DMS79 treated with DMSO at 0.1 percent for 48 hours (cell line): Measurements from ENCODE around the gene RNU2-63P.
"Not testable (repeated sequence)": the region's sequence is repeated elsewhere in the genome, so short reads cannot be mapped to it uniquely, and the experiment has no call there.

ENCODE experiments used
- DNase-seq: peaks from one replicate; lab custom pipeline; 2025; lab: John Stamatoyannopoulos, UW

The RNU2-63P gene

DNA sequence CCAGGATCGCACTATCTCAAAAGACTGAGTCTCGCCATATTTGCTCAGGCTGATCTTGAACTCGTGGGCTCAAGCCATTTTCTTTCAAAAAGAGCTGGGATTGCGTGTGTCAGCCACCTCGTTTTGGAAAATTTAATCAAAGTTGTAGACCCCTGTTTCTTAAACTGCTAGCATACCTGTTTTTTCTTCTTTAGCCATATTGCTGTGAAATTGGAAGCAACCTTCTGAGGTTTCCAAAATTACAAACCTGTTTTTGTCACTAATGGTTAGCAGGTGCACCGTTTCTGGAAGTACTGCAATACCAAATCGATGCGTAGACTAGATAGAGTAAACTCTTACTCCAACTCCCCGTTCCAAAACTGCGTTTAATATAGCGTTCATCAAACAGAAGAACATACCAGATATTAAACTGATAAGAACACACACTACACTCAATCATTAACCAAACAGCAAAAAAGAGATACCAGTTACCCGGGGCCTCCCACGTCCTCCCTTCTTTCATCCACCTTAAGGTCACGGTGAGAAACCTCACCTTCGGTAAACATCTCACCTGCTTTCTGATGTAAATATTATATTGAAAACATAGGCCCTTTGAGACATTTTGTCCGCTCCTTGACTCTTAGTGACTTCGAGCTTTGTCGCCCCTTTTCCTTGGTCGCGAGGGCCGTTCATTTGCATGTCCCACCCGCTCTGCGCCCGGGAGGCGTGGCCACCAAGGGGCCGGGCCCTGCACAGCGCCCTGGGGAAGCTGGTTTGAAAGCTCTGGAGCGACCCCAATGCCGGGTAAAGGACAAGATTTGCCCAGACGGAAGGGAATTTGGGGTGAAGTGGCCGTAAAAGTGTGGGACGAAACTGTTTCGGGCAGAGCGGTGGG lies at the start of gene RNU2-63P:
RNU2-63P (minus strand) TSS at position 462 of the 874 bp plus-strand sequence.
- peak; percentile 87 for DNase-seq

DNA sequence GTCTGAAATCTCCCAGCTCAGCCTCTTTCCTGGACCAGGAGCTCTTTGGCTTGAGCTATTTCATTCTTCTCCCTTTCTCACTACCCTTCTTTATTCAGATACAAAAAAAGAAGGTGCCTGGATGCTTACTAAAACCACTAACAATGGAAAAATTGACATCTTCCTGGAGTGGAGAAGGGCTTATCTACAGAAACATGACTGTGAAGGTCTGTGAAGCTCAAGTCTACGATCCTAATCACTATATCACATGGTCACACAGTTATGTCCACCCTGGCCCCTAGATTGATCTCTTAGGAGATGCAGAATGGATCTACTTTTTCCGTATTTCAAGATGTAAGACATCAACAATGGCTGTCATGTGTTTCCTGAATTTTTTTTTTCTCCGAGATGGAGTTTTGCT lies 44.9 kb upstream of the RNU2-63P start:
- no peak for DNase-seq

DNA sequence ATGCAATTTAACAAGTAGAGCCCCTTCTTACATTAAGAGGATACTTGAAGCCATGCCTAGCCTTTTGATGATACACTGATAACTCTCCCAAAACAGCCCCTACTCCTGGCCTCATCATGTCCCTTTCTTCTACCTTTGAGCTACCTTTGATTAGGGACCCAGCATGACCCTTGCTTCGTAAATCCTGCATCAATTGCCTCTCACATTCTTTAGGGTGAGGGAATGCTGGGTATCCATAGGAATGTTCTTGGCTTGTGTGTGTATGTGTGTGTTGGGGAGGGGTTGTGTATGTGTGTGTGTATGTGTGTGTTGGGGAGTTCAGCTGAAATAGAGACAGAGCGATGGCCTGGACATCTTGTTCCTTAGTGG lies 44.5 kb upstream of the RNU2-63P start:
- no peak for DNase-seq

DNA sequence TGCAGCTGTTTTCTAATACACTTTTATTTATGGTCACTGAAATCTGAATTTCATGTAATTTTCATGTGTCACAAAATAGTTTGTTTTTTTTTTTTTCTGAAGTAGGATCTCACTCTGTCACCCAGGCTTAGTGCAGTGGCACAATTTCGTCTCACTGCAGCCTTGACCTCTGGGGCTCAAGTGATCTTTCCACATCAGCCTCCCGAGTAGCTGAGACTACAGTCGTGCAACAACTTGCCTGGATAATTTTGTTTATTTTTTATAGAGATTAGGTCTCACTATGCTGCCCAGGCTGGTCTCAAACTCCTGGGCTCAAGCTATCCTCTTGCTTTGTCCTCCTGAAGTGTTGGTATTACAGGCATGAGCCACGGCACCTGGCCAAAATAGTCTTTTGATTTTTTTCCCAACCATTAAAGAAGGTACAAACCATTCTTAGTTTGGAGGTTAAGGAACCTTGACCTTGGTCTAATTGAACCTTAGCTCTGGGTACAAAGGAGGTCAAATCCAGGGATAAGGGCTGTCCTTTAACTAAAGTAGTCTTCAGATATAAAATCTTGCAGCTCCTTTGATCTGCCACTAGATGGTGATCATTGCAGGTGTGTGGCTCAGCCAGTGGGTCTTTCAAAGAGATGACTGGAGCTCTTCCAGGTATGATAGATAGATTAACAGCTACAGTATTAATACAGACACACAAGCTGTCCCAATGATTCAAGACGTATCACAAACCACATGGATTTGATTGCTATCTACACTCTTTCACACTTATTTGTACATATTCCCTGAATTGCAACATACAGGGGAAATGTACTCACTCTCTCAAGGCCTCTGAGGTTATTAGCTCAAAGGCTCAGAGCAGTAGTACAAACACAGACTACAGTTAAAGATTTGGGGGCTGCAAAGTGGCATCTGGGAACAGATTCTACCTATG lies 43.9 kb upstream of the RNU2-63P start:
- DNase-seq, result peak; percentile 65

DNA sequence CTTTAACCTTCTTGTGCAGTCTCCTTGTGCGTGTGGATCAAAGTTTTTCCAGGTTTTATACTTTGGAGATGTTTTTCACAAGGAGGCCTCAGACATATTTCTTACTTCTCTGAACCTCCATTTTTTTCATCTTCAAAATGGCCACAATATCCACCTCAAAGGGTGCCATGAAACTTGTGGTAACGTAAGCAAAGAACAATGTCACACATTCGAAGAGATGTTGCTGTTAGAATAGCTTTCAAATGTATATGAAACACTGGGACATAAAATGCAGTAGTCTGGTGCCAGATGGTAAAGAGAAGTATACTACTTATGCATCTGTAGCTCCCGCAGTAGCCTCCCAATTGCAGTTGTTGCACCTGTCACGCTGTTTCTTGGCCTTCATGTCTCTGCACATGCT lies 41.8 kb upstream of the RNU2-63P start:
- DNase-seq, result no peak

DNA sequence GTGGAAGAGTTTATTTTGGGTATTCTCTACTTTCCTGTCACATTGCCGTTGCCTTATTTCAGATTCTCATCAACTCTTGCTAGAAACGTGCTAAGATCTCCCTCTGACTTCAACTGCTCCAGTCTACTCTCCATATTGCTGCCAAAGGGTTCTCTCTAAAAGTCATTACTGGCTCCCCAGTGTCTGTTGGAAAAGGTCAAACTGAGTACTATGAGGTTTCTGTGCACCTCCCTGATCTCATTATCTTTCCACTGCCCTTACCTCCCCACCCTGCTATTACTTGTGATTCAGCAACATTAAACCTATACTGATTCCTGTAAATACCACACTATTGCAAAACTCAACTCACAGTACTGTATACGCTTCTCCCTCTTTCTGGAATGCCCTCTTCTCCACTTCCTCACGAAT lies 41.1 kb upstream of the RNU2-63P start:
- DNase-seq, result no peak

DNA sequence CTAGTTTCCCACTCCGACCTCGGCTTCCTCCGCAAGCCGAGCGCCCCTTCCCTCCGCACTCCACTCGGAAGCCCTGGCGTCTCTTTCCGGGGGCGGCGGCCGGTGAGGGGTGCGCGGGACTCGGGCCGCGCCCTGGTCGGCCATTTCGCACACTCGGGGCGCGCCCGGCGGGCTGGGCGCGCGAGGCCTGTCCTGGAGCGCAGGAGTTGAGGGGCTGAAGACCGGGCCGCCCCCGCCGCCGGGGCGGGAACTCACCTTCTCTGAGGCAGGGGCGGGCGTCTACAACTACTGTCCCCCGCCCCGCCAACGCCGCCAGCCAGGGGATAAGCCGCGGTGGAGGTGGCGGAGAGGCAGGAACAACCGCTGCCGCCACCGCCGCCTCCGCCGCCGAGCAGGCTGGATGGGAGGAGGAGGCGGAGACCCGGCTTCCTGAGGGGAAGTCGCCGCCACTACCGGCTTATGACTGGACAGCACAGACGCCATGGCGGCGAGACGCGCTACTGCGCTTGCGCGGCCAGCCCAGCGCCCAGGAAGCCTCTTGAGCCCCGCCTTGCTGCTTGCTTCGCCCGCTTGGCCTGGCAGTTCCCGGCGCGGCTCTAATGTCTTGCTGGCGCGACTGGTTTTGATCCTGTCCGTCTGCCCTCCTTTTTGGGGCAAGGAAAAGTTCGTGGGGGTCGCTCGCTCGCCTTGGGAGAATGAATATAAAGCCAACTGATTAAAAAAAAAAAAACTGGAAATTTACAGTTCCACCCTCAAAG lies 39.2 kb upstream of the RNU2-63P start, which contains the start of gene KRCC1:
KRCC1 (minus strand) TSS at position 413 of the 758 bp plus-strand sequence. CDS start 27,220 bp downstream, outside the sequence.
- peak; percentile 85 for DNase-seq

DNA sequence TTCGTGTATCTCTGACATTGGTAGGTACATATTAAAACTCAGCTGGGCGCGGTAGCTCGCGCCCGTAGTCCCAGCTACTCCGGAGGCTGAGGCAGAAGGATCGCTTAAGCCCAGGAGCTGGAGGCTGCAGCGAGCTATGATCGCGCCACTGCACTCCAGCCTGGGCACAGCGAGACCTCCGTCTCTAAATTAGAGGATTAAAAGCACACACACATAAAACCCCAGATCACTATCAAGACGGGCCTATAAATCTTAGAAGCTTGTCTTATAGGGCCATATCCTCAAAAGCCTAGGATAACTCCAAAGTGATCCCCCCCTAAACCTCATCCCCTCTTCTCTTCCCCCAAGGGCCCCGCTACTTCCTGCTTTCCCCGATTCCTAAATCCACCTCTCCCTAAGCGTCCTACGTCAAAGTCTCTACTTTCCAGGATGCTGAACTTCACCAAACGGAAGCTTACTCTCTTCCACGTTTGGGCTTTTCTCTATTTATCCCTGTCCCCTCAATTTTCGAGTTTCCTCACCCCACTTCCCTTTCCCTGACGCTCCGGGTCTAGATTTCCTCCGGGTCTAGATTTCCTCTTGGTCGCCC lies 38.5 kb upstream of the RNU2-63P start:
- peak; percentile 70 for DNase-seq

DNA sequence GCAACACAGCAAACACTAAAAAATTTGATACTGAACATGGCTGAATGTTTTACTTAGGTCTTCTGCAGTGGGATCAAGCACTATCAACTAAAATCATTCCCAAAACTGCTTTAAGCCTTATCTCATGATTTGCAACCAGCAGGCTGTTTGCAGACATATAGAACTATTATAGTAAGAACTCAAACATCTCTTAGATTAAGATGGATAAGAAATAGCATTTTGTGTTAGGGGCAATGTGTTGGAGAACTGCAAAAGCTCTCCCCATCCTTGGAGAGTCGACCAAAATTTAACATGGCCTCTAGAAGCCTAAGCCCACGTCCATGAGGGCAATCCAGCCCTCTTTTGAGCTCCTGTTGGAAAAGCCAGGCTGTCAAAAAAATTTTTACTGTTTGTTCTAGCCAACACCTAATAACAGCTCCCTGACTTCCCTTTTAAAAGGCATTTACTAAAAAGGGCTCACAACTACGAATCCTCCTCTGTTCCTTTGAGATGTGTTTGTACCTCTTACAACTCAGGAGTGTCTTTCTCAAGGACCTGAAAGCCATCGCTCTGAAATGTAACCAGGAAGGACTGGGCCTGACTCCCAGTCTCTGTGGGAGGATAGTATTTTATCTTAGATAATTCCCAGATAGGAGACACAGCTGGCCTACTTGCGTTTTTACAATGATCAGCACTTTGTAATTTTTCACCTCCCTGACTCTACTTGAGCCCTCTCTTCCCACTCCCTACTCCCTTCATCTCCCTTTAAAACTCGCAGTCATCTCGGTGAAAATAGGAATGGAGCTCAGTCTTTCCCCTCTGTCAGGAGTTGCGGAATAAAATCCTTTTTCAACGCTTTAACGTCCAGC lies 37.8 kb upstream of the RNU2-63P start:
- peak; percentile 23 for DNase-seq

DNA sequence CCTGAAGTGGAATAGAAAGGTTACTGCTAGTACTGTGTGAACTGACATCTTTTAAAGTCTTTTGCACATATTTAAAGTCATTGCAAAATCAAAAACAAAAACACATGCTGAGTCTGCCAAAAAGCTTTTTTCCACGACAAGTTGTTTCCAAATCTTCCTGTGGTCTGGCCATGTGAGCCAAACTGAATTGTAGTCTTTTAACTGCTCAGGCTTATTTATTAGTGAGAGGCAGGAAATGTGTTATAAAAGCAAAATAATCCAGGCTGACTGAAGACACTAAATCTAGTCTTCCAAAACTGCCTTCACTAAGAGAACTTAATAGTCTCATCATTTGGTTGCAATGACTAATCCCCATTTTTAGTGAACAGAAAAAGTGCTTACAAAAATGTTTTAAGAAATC lies 36.9 kb upstream of the RNU2-63P start:
- DNase-seq, result no peak

DNA sequence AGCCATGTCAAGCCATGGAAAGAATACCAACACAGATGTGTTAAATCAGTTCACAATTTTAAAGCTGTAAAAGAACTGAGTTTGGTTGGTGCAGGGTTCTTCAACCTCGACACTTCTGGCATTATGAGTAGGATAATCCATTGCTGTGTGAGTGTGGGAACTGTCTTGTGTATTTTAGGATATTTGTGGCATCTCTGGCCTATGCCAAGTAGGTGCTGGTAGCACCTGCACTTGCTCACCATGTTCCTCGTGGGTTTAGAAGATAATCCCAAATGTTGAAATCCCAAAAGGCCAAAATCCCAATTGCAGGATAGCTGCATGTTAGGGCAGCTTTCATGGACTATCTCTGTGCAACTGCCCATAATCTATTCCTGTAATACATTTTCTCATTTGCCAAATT lies 35.4 kb upstream of the RNU2-63P start:
- no peak for DNase-seq

DNA sequence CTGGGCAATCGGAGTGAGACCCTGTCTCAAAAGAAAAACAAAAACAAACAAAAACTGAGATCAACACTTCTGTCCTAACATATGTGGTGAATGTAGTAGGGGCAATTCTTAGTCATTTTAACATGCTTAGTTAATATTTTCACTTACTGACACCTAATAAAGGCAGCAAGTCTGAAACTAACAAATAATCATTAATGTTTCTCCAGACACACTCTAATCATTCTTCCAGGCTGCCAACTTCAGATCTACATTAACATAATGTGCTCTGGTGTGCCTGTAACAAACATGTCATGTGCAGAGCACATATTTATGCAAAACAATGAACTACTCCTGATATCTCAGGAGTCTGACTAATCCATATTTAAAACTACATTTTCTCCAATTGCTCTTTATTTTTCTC lies 33.3 kb upstream of the RNU2-63P start:
- DNase-seq, result no peak

DNA sequence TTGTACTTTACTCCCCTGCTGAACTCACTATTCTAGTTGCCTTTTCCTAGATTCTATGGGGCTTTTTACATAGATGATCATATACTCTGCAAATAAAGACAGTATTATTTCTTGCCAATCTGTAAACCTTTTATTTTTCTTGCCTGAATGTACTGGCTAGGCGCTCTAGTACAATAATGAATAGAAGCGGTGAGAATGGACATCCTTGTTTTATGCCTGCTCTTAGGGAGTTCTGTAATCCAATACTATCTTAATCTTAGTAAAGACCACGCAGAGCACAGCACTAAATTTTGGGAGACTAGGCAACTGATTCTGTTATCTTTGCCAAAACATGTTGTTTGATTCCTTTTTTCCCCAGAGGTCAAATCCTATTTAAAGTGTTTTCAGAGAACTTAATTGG lies 32.2 kb upstream of the RNU2-63P start:
- no peak for DNase-seq

DNA sequence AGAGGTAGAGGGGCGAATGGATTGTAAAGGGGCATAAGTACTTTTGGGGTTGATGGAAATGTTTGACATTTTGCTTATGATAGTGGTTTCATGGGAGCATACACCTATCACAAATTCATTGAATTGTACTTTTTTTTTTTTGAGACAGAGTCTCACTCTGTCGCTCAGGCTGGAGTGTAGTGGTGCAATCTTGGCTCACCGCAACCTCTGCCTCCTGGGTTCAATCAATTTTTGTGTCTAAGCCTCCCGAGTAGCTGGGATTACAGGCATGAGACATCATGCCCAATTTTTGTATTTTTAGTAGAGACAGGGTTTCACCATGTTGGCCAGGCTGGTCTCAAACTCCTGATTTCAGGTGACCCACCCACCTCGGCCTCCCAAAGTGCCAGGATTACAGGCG lies 29.2 kb upstream of the RNU2-63P start:
- not testable (repeated sequence) for DNase-seq

DNA sequence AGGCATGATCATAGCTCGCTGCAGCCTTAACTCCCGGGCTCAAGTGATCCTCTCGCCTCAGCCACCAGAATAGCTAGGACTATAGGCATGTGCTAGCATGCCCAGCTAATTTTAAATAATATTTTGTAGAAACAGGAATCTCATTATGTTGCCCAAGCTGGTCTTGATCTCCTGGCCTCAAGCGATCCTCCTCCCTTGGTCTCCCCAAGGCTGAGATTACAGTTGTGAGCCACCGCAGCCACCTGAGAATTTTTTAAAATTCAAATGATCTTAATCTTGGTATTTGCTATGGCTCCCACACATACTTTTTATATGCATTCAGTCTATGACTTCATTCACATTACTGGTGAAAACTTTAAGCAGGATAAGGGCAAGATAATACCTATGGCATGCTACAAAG lies 26.1 kb upstream of the RNU2-63P start:
- no peak for DNase-seq

DNA sequence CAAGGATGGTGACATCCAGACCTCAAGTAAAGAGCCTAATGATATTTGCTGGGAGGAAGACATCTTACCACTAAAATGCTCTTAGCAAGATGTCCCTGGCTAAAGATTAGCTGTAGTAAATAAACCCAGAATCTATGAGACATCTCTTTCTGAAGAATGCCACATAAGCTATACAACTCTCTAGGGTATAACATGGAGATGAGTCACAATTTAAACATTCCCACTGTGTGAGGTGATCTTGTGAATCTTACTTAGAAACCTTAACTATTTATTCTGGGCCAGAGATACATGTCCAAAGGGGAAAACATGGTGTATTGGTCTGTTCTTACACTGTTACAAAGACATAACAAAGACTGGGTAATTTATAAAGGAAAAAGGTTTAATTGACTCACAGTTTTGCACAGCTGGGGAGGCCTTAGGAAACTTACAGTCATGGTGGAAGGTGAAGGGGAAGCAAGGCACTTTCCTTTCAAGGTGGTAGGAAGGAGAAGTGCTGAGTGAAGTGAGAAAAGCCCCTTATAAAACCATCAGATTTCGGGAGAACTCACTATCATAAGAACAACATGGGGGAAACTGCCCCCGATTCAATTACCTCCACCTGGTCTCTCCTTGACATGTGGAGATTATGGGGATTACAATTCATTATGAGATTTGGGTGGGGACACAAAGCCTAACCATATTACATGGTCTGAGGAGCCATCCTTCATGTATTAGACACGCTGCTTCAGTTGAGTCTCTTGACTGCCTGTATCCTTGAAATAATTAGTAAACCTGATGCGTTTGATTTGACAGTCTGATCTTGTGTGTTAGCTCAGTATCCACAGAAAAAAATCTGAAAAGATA lies 22.1 kb upstream of the RNU2-63P start:
- DNase-seq, result no peak

DNA sequence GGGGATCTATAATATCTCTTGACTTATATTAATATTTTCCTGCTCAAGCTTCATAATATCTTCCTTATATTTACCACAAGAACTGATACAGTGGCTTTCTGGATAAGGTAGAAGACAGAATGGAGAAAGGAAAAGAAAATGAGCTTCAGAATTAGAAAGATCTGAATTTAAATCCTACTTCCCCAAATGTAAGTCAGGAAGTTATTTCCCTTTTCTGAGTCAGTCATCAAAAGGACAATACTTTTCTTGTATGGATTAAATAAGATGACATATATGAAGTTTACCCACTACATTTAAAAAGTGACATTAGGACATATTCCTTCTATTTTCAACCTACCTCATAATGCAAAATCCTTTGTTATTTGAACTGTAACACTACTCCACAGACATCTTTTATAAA lies 20.3 kb upstream of the RNU2-63P start:
- DNase-seq, result no peak

DNA sequence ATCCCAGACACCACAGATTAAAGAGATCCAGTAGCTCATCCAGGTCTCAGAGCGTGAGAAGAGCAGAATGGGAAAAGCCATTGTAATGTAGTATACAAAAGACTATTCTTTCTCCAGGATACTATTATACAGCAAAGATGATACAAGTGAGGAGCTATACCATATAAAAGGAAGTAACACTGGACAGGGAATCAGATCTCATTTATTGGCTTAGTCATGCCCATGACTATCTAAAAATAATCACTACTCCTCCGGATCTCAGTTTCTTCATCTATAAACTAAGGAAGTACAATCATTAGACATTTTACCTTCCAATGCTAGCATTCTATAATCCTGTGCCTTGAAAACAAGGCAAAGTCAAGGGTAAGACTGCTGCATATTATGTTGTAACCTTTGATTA lies 19.8 kb upstream of the RNU2-63P start:
- DNase-seq, result no peak

DNA sequence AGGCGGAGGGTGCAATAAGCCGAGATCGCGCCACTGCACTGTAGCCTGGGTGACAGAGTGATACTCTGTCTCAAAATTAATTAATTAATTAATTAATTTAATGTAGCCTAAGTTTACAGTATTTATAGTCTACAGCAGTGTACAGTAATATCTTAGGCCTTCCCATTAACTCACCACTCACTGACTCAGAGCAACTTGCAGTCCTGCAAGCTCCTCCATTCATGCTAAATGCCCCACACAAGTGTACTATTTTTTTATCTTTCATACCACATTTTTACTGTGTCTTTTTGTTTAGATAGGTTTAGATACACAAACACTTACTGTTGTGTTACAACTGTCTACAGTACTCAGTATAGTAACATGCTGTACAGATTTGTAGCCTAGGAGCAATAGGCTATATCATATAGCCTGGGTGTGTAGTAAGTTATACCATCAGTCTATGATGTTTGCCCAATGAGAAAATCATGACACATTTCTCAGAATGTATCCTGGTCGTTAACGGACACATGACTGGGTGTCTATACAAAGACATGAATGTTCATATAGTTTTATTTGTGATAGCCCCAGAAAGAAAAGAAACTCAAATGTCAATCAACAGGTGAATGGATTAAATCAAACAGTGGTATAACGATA lies 15.8 kb upstream of the RNU2-63P start:
- DNase-seq, result no peak
